ENCODE measurements around the gene DCTN2.
"Not testable (repeated sequence)": the region's sequence is repeated elsewhere in the genome, so short reads cannot be mapped to it uniquely, and the experiment has no call there.

The DCTN2 gene

DNA sequence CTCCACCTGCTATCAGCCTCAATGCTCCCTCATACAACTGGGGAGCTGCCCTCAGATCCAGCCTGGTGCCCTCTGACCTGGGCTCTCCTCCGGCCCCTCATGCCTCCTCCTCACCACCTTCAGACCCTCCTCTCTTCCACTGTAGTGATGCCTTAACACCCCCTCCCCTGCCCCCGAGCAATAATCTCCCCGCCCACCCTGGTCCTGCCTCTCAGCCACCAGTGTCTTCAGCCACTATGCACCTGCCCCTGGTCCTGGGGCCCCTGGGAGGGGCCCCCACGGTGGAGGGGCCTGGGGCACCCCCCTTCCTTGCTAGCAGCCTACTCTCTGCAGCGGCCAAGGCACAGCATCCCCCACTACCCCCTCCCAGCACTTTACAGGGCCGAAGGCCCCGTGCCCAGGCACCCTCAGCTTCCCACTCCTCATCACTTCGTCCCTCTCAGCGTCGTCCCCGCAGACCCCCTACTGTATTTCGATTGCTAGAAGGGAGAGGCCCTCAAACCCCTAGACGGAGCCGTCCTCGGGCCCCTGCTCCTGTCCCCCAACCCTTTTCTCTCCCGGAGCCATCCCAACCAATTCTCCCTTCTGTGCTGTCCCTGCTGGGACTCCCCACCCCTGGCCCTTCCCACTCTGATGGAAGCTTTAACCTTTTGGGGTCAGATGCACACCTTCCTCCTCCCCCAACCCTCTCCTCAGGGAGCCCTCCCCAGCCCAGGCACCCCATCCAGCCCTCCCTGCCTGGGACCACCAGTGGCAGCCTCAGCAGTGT is 21.2 kb downstream of the DCTN2 start:
- no peak for DNase-seq

DNA sequence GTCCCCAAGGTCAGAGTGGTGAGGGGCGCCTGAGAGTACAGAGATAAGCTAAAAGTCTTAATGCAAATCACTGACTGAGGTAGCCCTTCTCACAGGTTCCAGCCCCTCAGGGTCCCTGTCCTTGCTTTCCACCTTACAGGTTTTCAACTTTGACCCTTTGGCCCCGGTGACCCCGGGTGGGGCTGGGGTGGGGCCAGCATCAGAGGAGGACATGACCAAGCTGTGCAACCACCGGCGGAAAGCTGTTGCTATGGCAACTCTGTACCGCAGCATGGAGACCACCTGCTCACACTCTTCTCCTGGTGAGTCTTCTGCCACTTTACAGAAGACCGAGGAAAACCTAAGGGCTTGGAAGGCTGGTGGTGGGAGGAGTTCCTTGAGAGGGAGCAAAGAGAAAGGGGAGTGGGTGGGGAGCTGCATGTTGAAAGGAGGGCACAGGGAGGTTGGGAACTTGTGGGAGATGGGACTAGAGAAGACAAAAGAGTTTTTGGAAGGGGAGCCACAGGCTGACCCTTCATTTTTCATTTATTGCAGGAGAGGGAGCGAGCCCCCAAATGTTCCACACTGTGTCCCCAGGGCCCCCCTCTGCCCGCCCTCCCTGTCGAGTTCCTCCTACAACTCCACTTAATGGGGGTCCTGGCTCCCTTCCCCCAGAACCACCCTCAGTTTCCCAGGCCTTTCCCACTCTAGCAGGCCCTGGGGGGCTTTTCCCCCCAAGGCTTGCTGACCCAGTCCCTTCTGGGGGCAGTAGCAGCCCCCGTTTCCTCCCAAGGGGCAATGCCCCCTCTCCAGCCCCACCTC is 22.0 kb downstream of the DCTN2 start:
- DNase-seq = no peak

DNA sequence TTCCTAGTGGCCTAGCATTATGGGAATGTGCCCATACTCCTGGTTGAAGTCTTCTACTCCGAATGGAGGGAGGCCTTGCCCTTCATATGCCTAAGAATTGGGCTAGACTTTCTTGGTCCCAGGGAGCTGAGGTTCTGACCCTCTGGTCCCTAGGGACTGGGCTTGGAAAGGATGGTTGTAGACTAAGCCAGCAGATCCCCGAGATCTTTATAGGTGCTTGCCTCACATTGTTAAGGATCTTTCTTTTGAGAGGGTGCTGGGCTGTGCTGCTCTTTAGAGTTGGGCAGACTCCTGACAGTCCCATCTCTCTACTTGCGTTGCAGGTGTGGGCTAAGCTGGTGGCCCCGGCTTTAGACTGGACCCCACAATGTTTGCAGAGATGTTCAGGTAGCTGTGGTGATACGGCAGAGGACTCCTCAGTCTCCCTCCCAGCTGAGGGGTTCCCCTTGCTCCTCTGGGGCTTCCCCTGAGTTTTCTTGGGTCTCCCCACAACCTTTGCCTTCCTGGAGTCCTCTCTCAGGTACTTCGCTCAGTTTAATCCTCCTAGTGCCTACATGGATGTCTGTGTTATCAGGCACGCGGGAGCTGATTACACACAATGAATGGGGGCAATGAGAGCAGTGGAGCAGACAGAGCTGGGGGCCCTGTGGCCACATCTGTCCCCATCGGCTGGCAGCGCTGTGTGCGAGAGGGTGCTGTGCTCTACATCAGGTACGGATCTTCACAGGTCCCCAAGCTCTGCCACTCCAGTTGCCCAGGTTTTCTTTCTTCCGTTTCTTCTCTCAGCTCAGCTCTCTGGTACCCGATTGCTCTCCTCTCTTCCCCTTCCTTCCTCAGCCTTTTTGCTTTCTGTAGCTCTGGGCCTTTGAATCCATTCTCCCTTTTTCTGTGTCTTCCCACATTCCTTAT is 23.0 kb downstream of the DCTN2 start:
- DNase-seq = no peak

DNA sequence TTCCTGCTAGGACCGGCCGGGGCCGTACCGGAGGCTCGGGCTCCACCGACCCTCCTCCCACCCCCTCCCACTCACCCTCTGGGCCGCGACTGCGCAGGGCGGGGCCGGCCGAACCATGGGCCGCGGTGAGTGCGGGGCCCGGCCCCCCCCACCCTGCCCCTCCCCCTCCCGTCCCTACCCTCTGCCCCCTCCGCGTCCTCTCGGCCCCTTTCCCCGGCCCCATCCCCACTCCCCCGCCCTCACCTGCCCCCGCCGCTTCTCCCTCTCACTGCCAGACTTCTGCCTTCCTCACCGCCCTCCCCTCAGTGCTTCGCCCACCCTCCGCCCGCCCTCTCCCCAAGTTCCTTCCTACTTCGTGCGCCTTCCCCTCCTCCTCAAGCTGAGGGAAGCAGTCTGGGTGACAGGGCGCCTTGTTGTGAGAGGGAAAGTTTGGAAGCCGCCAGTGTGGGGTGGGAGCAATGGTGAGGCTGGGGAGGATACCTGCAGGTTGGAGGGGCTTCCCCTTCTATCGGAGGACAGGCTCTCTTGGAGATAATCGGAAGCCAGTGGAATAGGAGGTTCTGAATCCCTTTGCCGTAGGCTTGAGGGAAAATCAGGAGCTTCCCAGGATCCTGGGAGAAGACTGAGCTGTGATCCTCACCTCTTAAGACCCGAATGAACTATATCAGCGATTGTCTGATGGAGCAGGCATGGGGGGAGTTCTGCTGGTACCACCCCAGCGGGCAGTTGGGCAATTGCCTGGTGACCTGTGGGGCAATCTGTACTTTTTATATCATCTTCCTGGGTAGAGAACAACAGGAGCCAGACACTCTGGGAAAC is 23.9 kb downstream of the DCTN2 start:
- peak; percentile 81 to 82 for DNase-seq

DNA sequence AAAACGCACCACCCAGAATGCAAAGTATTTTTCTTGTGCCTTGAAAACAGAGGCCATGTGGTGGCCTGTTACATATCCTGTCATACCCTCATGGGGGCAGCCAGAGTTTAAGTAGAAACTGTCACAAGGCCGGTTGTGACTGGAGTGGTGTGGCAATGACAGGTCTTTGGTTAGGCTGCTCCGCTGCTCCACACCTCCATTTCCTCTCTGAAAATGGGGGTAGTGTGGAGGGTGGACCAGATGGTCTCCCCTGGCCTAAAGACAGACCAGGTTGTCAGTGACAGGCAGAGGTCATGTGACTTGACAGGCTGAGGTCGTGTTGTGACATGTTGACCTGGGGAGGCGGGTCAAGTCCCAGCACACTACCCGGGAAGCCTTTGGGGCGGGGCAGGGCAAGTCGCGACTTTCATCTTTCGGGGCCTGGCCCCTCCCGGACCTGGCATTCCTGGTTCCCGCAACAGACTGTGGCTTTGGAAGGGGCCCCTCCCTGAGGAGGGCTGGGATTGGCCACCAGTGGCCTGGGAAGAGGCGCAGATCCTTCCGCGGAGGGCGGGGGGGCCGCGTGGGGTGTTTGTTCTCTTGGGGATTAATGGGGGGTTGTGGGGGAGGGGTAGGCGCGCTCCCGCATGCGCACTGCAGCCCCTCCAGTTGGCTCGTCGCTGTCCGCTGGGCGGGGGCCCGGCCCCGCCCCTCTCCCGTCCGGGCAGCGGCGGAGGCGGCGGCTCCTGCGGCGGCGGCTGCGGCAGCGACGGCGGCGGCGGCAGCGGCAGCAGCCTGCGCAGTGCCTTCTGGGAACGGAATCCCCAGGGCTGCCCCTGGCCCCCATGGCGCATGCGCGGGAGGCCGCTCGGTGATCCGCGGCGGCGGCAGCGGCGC is 24.7 kb downstream of the DCTN2 start, which contains the start of gene MBD6:
Gene MBD6, plus strand, starts transcription at position 814 of the 876 bp plus-strand sequence. CDS start 1,480 bp downstream, outside the sequence.
- peak; percentile 80 to 84 for DNase-seq

DNA sequence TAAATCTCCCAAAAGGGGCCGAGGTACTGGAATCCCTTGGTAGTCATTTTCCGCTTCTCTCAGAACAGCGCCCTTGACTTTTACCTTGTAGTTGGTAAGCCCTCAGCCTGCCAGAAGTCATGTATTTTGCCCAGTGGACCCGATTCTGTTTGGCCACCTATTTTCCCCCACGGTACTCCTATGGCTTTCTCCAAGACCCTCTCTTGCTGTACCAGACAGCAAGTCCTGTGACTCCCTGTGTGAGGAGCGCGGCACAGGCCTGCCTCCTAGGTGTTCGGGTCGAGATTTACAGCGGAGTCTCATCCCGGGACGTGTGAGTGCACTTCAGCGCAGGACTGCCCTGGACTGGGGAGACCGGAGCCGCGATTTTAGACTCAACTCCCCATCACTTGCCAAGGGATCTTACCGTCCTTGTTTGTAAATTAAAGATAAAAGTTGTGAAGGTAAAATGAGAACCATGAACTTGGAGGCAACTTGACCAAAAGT is 25.4 kb downstream of the DCTN2 start:
- DNase-seq = no peak

DNA sequence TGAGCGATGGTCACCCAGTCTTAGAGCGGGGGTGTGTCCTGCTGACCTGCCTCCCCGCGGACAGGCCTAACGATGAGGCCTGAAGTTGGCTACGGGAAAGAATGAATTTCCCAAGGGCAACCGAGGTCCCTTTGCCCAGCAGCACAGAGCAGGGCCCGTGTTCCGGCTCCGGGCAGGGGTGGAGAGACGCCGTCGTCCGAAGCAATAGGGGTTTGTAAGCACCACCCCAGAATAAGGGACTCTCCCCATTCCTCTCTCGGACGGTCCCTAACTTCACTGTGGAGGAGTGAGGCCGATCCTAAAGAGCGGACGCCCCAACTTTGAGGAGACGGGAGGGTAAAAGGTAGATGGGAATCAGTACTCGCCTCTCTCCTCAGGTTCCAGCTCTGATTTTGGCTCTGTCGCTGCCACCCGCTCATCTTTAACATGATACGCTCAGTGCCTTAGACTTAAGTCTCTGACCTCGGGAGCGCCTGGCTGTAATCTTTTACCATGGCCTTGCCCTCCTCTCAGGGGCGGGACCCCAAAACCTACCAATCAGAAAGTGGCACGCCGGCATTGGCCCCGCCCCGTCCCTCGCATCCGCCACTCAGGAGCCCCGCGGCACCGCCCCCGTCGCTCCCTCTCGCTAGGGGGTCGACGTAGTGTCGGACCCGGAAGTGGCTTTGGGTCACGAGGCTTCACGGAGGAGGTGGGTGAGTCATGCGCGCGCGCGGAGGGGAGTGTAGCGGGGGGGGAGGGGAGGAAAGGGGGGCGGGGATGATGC is 26.8 kb downstream of the DCTN2 start, which contains the start of gene DDIT3:
Gene DDIT3, minus strand, starts transcription at position 462 of the 766 bp plus-strand sequence. CDS start 3,108 bp downstream, outside the sequence.
- DNase-seq = peak; percentile 96 to 98

DNA sequence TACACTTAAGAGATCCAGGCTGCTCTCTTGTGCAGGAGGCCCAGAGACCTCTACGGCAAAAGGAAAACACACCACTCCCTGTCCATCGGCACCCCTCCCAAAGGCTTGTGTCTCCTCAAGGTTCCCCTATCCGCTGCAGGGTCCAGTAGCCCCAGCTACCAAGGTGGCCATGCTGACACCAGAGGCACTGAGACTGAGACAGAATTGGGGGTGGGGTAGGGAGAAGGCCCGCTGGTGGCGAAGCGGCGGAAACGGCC is 27.3 kb downstream of the DCTN2 start:
- DNase-seq = peak in 1 of 2 experiments; percentile 24

DNA sequence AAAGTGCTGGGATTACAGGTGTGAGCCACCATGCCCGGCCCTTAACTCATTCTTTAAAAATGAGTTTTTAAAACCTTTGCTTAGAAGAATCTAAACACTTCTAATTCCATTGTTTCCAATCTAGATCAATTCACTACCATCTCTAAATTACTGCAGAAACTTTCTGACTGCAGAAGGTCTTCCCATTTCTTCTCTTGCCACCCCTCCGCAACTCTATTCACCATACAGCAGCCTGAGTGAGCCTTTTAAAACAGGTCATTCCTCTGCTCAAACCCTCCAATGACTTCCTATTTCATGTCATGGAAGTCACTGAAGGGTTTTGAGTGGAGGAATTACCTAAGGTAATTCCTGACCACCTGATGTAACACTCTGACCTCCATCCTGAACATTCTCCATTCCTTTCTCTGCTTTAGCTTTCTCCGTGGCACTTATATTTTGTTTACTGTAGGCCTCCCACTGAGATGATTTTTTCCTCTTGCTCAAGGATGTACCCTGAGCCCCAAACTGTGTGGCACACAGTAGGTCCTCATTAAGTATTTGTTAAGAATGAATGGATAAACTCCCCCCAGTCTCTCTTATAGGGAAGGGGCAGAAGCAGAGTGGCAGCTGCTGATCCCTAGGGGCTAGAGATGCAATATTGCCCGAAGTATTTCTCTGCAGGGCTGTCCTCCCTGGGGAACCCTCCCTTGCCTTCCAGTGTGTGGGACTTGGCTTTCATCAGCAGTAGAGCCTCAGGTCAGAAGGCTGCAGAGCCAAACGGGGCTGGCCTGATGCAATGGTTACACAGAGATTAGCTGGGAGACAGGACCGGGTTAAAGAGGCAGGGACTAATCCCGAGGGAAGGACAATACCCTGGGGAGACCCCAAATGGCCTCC is 27.8 kb downstream of the DCTN2 start:
- DNase-seq = no peak

DNA sequence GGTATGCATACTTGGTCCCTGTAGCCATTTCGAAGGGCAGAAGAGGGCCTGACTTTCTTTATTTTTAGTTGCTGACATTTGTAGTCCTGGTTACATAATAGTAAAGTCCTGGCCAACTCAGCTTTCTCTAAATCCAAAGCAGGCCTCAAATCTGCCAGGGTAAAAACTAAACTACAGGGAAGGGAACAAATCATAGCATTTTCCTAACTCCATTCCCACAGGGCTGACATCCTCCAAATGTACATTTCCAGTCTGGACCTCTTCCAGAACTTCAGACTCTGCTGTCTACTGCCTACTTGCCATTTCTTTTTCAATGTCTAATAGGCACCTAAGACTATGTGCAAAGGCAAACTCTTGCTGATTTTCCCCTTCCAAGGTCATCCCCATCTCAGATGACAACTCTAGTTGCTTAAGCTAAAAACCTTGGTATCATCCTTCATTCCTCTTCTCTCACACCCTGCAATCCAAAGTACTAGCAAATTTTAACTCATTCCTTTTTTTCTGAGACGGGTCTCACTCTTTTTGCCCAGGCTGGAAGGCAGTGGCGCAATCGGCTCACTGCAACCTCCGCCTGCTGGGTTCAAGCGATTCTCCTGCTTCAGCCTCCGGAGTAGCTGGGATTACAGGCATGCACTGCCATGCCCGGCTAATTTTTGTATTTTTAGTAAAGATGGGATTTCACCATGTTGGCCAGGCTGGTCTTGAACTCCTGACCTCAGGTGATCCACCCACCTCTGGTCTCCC is 28.6 kb downstream of the DCTN2 start:
- DNase-seq = no peak

DNA sequence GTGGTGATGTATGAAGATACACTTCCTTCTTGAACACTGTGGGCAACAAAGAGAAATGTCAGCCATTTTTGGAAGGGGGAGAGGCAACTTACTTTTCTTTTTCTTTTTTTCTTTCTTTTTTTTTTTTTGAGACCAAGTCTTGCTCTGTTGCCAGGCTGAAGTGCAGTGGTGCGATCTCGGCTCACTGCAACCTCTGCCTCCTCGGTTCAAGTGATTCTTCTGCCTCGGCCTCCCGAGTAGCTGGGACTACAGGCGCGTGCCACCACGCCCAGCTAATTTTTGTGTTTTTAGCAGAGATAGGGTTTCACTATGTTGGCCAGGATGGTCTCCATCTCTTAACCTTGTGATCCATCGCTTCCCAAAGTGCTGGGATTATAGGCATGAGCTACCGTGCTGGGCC is 29.3 kb downstream of the DCTN2 start:
- DNase-seq = not testable (repeated sequence)

DNA sequence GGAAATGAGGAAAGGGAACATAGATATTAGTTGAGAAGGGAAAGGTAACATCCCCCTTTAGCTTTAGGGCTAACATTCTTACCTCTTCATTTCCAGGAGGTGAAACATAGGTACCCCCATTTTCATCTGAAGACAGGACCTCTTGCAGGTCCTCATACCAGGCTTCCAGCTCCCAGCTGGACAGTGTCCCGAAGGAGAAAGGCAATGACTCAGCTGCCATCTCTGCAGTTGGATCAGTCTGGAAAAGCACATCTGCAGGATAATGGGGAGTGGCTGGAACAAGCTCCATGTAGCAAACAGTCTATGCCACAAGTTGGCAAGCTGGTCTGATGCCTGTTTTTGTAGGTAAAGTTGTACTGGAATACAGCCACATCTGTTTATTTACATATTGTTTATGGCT is 29.8 kb downstream of the DCTN2 start:
- no peak for DNase-seq

DNA sequence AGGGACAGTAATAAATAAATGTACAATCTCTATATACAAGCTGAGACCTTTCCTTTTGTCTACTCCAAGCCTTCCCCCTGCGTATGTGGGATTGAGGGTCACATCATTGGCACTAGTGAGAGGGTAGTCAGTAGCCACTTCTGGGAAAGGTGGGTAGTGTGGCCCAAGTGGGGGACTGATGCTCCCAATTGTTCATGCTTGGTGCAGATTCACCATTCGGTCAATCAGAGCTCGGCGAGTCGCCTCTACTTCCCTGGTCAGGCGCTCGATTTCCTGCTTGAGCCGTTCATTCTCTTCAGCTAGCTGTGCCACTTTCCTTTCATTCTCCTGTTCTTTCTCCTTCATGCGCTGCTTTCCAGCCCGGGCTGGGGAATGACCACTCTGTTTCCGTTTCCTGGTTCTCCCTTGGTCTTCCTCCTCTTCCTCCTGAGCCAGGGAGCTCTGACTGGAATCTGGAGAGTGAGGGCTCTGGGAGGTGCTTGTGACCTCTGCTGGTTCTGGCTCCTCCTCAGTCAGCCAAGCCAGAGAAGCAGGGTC is 30.3 kb downstream of the DCTN2 start:
- DNase-seq = no peak

DNA sequence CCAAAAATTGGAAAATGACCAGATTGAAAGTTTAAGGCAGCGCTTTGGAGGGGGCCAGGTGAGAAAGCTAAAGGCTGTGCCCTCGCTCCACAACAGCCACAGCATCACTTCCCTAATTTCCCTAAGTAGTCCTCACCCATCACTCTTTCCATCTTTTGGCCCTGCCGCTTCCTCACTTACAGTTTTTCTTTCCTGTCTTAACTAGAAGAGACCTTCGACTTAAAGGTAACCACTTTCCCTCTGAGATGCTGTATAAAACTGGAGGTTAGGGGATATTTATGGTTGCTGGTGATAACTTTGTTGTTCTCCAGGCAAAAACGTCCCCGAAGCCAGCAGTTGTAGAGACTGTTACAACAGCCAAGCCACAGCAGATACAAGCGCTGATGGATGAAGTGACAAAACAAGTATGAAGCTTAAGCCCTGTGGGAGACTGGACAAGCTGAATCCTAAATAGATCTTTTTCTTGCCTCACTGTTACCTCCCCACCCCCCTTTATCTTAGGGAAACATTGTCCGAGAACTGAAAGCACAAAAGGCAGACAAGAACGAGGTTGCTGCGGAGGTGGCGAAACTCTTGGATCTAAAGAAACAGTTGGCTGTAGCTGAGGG is 31.0 kb downstream of the DCTN2 start:
- DNase-seq = no peak

DNA sequence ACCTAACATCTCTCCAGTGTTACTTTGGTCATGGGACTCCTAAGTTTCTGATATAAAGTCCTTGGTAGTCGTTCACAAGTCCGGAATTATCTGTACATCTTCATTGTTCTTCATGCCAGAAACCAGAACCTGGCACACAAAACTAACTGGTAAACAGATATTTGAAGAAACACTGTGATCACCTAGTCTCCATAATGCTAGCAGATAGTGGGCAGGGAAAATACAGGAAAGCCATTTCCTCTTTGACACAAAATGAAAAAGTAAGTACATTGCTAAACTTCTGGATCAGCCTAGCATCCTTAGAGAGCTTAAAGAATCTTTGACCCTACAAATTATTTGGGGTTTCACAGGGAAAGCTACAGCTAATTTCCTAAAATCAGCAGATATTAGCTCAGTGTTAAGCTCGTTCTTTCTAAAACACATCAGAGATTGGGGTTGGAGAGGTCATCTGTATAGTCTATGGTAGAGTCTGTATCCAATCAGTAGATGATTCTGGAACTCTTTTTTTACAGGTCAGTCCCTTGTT is 31.5 kb downstream of the DCTN2 start:
- no peak for DNase-seq

DNA sequence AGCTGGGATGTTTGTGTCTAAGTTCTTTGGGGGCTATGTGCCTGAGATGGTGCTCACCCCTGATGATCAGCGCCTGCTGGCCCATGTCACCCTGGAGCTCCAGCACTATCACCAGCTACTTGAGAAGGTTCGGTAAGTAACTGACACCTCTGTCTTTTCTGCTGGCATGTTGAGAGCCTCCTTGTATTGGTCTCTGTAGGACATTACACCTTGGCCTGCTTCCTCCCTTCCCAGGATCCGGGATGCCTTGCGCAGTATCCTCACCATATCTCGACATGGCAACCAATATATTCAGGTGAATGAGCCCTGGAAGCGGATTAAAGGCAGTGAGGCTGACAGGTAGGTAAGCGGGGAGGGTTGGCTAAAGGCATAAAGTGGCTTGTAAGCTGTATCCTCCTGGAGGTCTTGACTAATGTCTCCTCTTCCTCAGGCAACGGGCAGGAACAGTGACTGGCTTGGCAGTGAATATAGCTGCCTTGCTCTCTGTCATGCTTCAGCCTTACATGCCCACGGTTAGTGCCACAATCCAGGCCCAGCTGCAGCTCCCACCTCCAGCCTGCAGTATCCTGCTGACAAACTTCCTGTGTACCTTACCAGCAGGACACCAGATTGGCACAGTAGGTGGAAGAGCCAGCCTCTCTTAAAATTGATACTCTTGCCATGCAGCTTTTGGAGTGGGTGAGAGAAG is 32.1 kb downstream of the DCTN2 start:
- no peak for DNase-seq

DNA sequence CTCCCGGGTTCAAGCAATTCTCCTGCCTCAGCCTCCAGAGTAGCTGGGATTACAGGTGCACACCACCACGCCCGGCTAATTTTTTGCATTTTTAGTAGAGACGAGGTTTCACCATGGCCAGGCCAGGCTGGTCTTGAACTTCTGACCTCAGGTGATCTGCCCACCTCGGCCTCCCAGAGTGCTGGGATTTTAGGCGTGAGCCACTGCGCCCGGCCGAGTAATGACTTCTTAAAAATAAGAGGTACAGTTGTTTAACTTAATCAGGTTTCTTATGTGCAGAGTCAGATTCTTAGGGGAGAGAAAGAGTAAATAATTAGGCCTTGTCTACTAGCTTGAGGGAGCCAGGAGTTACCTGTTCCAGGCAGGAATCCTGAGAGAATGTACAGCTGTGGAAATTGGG is 32.7 kb downstream of the DCTN2 start:
- DNase-seq = not testable (repeated sequence)
